D721Med (cell line): ENCODE measurements around the gene CFI.

Experiments used
- DNase-seq: peaks from one replicate; pipeline ENCODE4 v3.0.0; 2011; ENCODE audit warnings: low spot score; ENCODE audit not compliant: insufficient read length
- FAIRE-seq: peaks from 2 replicates; lab custom pipeline; 2011; peaks lifted over from hg19 to GRCh38; lab: Jason Lieb, UNC
- TF ChIP-seq, protein P1 (sequence below): IDR thresholded peaks from 2 replicates; pipeline ENCODE4 v1.5.1; 2012; ENCODE audit warnings: mild to moderate bottlenecking, control low read depth; ENCODE audit not compliant: insufficient read depth; ENCODE audit errors: missing control alignments

CFI gene

DNA sequence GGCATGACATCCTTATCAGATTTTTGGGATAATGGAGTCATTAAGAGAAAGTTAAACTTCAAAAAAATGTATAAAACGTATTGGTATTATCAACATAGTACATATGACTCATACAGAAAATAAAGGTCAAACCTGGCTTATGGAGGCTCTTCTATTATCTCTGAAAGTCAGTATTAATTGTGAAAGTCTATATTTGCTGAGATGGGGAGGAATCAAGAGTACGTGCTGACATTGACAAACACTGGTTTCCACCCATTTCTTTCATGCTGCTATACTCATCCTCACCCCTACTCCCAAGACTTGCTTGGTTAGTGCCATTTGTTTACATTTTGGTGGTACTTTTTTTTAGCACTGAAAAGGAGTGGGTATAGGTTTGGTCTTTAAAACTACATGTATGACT, 41.1 kb downstream of the CFI start:
- DNase-seq (no peak), FAIRE-seq (no peak)
- TF ChIP-seq, protein P1, sequence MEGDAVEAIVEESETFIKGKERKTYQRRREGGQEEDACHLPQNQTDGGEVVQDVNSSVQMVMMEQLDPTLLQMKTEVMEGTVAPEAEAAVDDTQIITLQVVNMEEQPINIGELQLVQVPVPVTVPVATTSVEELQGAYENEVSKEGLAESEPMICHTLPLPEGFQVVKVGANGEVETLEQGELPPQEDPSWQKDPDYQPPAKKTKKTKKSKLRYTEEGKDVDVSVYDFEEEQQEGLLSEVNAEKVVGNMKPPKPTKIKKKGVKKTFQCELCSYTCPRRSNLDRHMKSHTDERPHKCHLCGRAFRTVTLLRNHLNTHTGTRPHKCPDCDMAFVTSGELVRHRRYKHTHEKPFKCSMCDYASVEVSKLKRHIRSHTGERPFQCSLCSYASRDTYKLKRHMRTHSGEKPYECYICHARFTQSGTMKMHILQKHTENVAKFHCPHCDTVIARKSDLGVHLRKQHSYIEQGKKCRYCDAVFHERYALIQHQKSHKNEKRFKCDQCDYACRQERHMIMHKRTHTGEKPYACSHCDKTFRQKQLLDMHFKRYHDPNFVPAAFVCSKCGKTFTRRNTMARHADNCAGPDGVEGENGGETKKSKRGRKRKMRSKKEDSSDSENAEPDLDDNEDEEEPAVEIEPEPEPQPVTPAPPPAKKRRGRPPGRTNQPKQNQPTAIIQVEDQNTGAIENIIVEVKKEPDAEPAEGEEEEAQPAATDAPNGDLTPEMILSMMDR: no peak

- TF ChIP-seq, protein P1: no peak
- FAIRE-seq (no peak), DNase-seq (no peak)
Observed at GRCh38 chr4:109755656-109756055, 46.1 kb downstream of the CFI start.

DNA sequence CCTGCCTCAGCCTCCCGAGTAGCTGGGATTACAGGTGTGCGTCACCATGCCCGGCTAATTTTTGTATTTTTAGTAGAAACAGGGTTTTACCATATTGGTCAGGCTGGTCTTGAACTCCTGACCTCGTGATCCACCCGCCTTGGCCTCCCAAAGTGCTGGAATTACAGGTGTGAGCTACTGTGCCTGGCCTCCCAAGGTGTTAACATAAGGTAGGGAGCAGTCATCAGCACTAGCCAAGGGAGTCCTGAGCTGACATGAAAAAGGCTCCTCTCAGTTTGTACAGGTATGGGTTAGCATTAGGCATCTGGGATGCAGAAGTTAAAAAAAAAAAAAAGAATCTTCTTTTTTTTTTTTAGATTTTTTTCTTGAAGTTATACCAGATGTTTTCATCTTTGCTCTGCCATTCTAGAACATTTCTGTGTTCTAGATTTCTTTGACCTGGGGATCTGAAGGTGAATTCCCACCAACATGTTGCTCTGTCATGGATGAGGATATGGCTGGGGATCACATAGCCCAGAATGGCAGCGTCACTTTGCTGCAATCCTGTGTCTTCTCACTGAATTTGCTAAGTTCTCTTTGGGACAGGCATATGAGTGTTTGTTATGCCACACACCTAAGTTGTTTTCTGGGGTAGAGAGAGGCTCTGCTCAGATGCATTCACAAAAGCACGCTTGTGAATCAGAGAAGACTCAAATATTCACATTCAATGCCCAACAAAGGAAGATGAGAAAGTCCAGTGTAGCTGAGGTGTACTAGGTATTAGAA, 47.5 kb downstream of the CFI start:
- FAIRE-seq: no peak
- DNase-seq: no peak
- TF ChIP-seq, protein P1: no peak

DNA sequence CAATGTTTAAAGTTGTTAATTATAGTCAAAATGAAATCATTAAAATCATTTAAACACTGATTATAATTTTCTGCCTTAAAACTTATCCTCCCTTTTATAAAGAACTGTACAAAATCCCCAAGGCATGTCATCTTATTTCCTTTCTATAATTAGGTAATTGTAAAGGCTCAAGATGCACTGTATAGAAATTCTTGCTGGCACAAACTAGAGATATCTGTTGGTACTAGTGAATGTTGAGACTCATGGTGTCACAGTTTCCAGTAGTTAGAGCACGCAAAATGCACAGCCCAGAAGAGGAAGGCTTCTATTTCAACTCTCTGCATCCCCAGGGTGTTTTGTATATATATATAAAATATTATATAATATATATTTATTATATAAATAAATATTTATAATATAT, 49.3 kb downstream of the CFI start:
- TF ChIP-seq, protein P1: no peak
- FAIRE-seq (no peak), DNase-seq (no peak)

- DNase-seq (no peak), FAIRE-seq (no peak)
- TF ChIP-seq, protein P1: no peak
Observed at GRCh38 chr4:109751852-109752251, 49.9 kb downstream of the CFI start.

GRCh38 chr4:109750652-109751244, 51.1 kb downstream of the CFI start:
- DNase-seq (no peak), FAIRE-seq (no peak)
- TF ChIP-seq, protein P1: no peak

DNA sequence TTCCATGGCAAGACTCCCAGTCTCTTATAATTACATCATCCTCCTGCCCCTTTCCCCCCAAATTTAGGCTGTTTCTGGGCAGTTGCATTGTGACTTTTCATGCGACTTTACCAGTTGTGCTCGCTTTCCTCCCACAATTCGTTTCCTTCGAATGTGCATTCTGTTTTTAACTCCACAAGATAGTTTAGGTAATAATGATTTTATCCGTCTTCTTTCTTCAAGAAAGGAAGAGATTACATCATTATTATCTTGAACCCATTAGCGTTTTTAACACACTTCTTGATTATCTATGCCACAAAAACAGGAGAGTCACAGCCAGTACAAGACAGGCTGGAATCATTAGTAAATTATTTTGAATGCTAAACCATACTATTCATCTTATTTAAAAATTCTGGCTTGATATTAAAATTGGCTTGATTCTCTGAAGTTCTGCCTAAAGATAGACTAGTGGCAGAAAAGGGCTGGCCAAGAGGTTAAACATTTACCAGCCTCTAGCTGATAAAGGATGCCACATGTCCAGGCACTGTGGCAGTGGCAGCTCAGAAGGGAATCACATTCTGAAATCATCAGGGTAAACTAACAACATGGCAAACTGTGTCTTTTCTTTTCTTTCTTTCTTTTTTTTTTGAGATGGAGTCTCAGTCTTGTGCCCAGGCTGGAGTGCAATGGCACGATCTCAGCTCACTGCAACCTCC, 52.3 kb downstream of the CFI start:
- DNase-seq (no peak), FAIRE-seq (no peak)
- TF ChIP-seq, protein P1: no peak
